Suprapubic skin (tissue), 3 donors: ENCODE data around the gene ZMYND11.

Experiments used
- CTCF ChIP-seq, 2 donors: fragments of 200-600 bp in 1 of 2; fragments of 450-650 bp in 1 of 2; sonication (generic) in 1 of 2; IDR thresholded peaks; one replicate each; pipeline ENCODE4 v1.5.1; 2016 to 2019; ENCODE audit warnings: antibody characterized with exemption in 2 of 2, mild to moderate bottlenecking in 1 of 2, moderate library complexity in 1 of 2
- POLR2A ChIP-seq, 2 donors: fragments of 450-650 bp; IDR thresholded peaks; one replicate each; pipeline ENCODE4 v1.6.1; 2017; ENCODE audit warnings: antibody characterized with exemption in 2 of 2, mild to moderate bottlenecking in 2 of 2, moderate library complexity in 2 of 2

- TF ChIP-seq CTCF (IDR thresholded peaks at IDR 0.05) (no peak), POLR2A (IDR thresholded peaks at IDR 0.05) (no peak)
Measured at GRCh38 chr10:86031-86430, 49.2 kb upstream of the ZMYND11 start.
